CD4-positive, alpha-beta T cell (primary cell): ENCODE measurements around the gene ANKS3. TPM values are rescaled to one million over a fixed set of nuclear protein-coding genes. Genes with fewer than 3 reads are reported as not detected.

Source experiments
- ATAC-seq: fragments of 200-7000 bp; cut with Tn5 transposase; one replicate; pipeline ENCODE4 v1.10.0; 2022; ENCODE audit warnings: mild to moderate bottlenecking; ENCODE audit not compliant: poor library complexity
- CTCF ChIA-PET: fragments of 350-600 bp; sonication (Branson Sonifier 250); formaldehyde crosslinking; loops from one replicate; lab custom pipeline; 2021; ENCODE audit warnings: antibody characterized with exemption, inconsistent platforms; lab: Charles Lee
- POLR2A ChIA-PET: fragments of 350-600 bp; sonication (Branson Sonifier 250); formaldehyde crosslinking; loops from one replicate; lab custom pipeline; 2021; ENCODE audit warnings: antibody characterized with exemption, inconsistent platforms; lab: Charles Lee
- DNase-seq, 14 experiments: peaks; one replicate each; pipeline ENCODE4 v3.0.0-alpha.2; 2013 to 2020; ENCODE audit warnings: mixed read lengths in 2 of 14
- H3K27ac ChIP-seq, 2 donors: one replicate each; pipeline versions ENCODE4 v1.5.1 to v1.7.0; 2013; ENCODE audit warnings: low read length in 2 of 2, low read depth in 1 of 2, mild to moderate bottlenecking in 1 of 2
- H3K27me3 ChIP-seq, 2 experiments: 1 replicate in 1 of 2; 2 replicates in 1 of 2; pipeline versions ENCODE4 v1.6.1 to v1.7.0; 2013; ENCODE audit warnings: low read length in 2 of 2, control low read depth in 1 of 2, mild to moderate bottlenecking in 1 of 2, moderate library complexity in 1 of 2; ENCODE audit not compliant: insufficient read depth in 2 of 2, control insufficient read depth in 1 of 2
- H3K36me3 ChIP-seq: one replicate; pipeline ENCODE4 v1.6.1; 2013; ENCODE audit warnings: low read length, control low read depth; ENCODE audit not compliant: insufficient read depth
- H3K4me1 ChIP-seq: one replicate; pipeline ENCODE4 v1.6.1; 2013; ENCODE audit warnings: low read length, control low read depth; ENCODE audit not compliant: insufficient read depth
- H3K4me3 ChIP-seq: one replicate; pipeline ENCODE4 v1.5.1; 2013; ENCODE audit warnings: mild to moderate bottlenecking, low read length, moderate library complexity
- H3K9me3 ChIP-seq, 2 experiments: 1 replicate in 1 of 2; 2 replicates in 1 of 2; pipeline versions ENCODE4 v1.6.1 to v1.7.0; 2013; ENCODE audit warnings: low read length in 2 of 2, mild to moderate bottlenecking in 2 of 2, control low read depth in 1 of 2, moderate library complexity in 1 of 2; ENCODE audit not compliant: control insufficient read depth in 1 of 2, insufficient read depth in 1 of 2
- H3K27ac Mint-ChIP-seq: one replicate; pipeline ENCODE4 v1.8.0; 2020; ENCODE audit warnings: mixed read lengths
- H3K27me3 Mint-ChIP-seq: one replicate; pipeline ENCODE4 v1.8.0; 2021; ENCODE audit warnings: mixed read lengths
- H3K36me3 Mint-ChIP-seq: one replicate; pipeline ENCODE4 v1.8.0; 2021; ENCODE audit warnings: low read depth, mixed read lengths
- H3K4me1 Mint-ChIP-seq: one replicate; pipeline ENCODE4 v1.8.0; 2021; ENCODE audit warnings: low read depth, mixed read lengths
- H3K4me3 Mint-ChIP-seq: one replicate; pipeline ENCODE4 v1.8.0; 2020; ENCODE audit warnings: mild to moderate bottlenecking, mixed read lengths
- H3K9me3 Mint-ChIP-seq: one replicate; pipeline ENCODE4 v1.8.0; 2020; ENCODE audit warnings: mixed read lengths
- intact Hi-C, 2 experiments: fragments of 100-400 bp; cut with DNase I in 1 of 2; cut with micrococcal nuclease in 1 of 2; formaldehyde crosslinking; loops; one replicate each; pipeline versions ENCODE4 v1.15.1 to v1.9.0; 2023 to 2025; cut with DNase I, micrococcal nuclease
- total RNA-seq, 174 experiments: library from RNA in 2 of 174; stranded (reverse) in 2 of 174; gene quantifications; one replicate each; pipeline ENCODE4 v1.2.3 and lab custom pipeline; 2021 to 2026
- TF ChIP-seq, protein P1 (sequence below): fragments of 200-600 bp; IDR thresholded peaks from one replicate; pipeline ENCODE4 v1.8.0; 2022; ENCODE audit warnings: antibody characterized with exemption, mild to moderate bottlenecking

Gene ANKS3
- total RNA-seq, 2 experiments from 2014 or later, result 13.5 TPM

DNA sequence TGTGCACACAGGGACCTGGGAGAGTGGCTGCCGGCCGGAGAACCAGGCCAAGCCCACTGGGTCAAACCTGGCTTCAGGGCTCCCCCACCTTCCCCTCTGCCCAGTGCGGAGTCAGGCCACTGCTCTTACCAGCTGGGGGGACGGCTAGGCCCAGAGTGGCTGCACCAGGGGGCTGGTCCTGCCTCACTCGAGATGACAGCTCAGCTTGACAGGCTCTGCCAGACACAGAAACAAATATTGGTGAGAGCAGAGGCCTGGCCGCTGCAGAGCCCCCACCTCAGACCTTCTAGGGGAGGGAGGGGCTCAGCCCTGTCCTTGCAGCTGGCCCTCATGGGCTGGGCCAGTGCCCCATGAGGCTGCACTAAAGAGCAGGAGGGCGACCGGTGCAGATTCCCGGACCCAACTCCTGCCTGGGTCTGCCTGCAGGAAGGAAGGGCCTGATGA is 36.2 kb downstream of the ANKS3 start:
- H3K36me3 ChIP-seq, result peaks cover 69% of the 10 kb centered on the region
- Mint-ChIP-seq H3K36me3 (peaks cover 40% of the 10 kb centered on the region), H3K4me1 (peaks cover under 1% of the 10 kb centered on the region), H3K4me3 (no peak overlapping the region), H3K27me3 (no peaks in the 10 kb centered on the region), H3K9me3 (no peaks in the 10 kb centered on the region), H3K27ac (no peak overlapping the region)
- DNase-seq, result peak in 1 of 14 experiments; percentile 19
- ChIA-PET POLR2A (no interaction called here), CTCF (no interaction called here)
- H3K27ac ChIP-seq, result no peak overlapping the region
- no peak overlapping the region for H3K4me3 ChIP-seq
- no peaks in the 10 kb centered on the region for H3K9me3 ChIP-seq
- H3K27me3 ChIP-seq, result no peaks in the 10 kb centered on the region
- peaks cover 19% of the 10 kb centered on the region for H3K4me1 ChIP-seq
- ATAC-seq, result no peak
- intact Hi-C loops, result loop anchor here in 1 of 2 experiments (10.0 kb wide), 3 partner anchors 273 to 397 kb away; partner anchors contain the start of genes DNAJA3, EEF2KMT and NAGPA
- TF ChIP-seq, protein P1, sequence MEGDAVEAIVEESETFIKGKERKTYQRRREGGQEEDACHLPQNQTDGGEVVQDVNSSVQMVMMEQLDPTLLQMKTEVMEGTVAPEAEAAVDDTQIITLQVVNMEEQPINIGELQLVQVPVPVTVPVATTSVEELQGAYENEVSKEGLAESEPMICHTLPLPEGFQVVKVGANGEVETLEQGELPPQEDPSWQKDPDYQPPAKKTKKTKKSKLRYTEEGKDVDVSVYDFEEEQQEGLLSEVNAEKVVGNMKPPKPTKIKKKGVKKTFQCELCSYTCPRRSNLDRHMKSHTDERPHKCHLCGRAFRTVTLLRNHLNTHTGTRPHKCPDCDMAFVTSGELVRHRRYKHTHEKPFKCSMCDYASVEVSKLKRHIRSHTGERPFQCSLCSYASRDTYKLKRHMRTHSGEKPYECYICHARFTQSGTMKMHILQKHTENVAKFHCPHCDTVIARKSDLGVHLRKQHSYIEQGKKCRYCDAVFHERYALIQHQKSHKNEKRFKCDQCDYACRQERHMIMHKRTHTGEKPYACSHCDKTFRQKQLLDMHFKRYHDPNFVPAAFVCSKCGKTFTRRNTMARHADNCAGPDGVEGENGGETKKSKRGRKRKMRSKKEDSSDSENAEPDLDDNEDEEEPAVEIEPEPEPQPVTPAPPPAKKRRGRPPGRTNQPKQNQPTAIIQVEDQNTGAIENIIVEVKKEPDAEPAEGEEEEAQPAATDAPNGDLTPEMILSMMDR, result no peak

DNA sequence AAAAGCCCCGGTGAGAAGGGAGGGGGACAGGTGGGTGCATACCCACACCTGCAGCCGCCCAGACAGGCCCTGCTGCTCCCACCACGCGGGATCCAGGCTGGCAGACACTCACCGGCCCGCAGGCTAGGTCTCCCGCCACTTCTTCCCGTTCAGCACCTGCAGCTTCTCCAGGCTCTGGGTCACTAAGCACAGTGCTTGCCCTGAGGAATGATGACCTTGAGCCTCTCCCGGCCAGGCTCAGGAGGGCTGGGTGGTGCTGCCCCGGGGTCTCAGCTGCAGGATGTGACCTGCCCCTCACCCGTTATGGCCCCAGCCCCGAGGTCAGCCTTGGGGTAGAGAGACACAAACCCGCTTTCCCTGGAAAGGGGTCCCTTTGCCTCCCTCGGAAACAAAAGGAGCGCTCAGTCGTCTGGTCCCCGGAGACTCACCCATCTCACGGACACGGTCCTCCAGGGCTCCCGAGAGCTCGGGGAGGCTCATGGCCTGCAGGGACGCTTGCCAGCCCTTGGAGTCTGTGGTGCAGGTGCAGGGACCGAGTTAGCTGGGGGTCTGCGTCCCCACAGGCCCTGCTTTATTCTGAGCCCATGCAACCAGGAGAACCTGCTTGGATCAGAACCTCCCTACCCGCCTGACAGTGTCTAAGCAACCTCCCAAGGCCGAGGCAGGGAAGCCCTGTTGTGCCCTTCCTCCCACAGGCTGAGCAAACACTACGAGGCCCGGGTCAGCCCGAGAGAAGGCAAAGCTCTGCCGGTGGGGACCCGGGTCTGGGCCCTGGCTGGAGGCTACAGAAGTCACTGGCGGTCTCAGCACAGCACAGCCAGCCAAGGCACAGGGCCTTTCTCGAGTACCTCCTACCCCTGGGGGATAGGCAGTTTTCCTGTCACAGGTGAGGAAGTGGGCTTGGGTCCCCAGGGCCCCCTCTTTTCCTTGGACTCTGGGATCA is 36.9 kb downstream of the ANKS3 start:
- DNase-seq, result peak in 1 of 14 experiments; percentile 27
- Histone ChIP-seq H3K4me3 (no peak overlapping the region), H3K4me1 (peaks cover 26% of the 10 kb centered on the region), H3K9me3 (no peaks in the 10 kb centered on the region), H3K36me3 (peaks cover 63% of the 10 kb centered on the region), H3K27ac (no peak overlapping the region), H3K27me3 (no peaks in the 10 kb centered on the region)
- Mint-ChIP-seq H3K4me1 (peaks cover 7% of the 10 kb centered on the region), H3K4me3 (peak overlapping the region; percentile 60), H3K9me3 (no peaks in the 10 kb centered on the region), H3K36me3 (peaks cover 40% of the 10 kb centered on the region), H3K27me3 (no peaks in the 10 kb centered on the region), H3K27ac (peak overlapping the region; percentile 27)
- POLR2A ChIA-PET, result interaction anchor here (0.8 to 2.4 kb wide), 2 partner anchors 37 to 81 kb away, joined by 3 to 11 read pairs; partner anchors contain the start of genes ANKS3 and DNAAF8
- CTCF ChIA-PET, result interaction anchor here (1.3 kb wide), 1 partner anchor 73 kb away, joined by 4 read pairs; the partner anchor contains the start of gene MGRN1
- TF ChIP-seq, protein P1, result no peak
- intact Hi-C loops, result loop anchor here in 1 of 2 experiments (10.0 kb wide), 3 partner anchors 272 to 398 kb away; partner anchors contain the start of genes DNAJA3, EEF2KMT and NAGPA
- no peak for ATAC-seq

DNA sequence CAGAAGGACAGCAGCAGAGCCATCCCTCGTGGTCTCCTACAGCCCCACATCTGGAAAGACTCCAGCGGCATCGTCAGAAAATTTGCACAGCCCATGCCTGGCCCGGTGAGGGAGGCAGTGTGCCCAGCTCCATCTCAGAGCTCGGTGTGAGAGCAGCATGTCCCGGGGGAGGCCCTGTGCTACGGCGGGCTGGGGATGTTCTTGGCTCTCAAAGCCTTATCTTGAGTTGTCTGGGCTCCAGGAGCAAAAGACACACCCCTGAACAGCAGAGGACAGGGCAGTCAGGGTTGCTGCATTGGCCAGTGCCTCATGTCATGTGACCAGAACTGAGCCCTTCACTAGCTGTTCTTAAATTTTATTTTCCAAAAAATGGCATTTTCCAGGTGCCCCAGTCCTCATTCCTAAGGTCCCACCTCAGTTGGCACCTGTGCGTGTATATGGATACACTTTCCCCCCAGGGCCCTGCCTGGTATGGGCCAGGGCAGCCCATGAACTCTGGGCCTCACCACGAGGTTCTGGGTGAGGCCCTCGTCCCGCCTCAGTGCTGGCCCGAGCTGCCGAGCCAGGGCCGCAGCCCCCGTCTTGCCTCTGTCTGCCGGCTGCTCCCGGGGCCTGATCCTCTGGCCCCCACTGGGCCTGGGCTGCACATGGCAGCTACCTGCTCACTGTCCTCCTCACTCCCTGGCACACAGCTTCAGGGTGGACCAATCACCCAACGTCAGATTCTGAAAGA is 37.7 kb downstream of the ANKS3 start:
- DNase-seq, result peak in 1 of 14 experiments; percentile 14
- peaks cover 29% of the 10 kb centered on the region for H3K4me1 ChIP-seq
- H3K9me3 ChIP-seq, result no peaks in the 10 kb centered on the region
- Mint-ChIP-seq H3K4me1 (peaks cover 7% of the 10 kb centered on the region), H3K27ac (peak overlapping the region; percentile 69), H3K9me3 (no peaks in the 10 kb centered on the region), H3K36me3 (peaks cover 40% of the 10 kb centered on the region), H3K4me3 (peak overlapping the region; percentile 85), H3K27me3 (no peaks in the 10 kb centered on the region)
- TF ChIP-seq, protein P1, result no peak
- no peaks in the 10 kb centered on the region for H3K27me3 ChIP-seq
- POLR2A ChIA-PET, result interaction anchor here (0.8 to 2.4 kb wide), 5 partner anchors 36 to 80 kb away, joined by 3 to 11 read pairs (median 3); partner anchors contain the start of genes ANKS3 and DNAAF8
- intact Hi-C loops, result loop anchor here in 1 of 2 experiments (10.0 kb wide), 3 partner anchors 272 to 398 kb away; partner anchors contain the start of genes DNAJA3, EEF2KMT and NAGPA
- no peak overlapping the region for H3K4me3 ChIP-seq
- H3K27ac ChIP-seq, result no peak overlapping the region
- no peak for ATAC-seq
- peaks cover 55% of the 10 kb centered on the region for H3K36me3 ChIP-seq
- CTCF ChIA-PET, result interaction anchor here (1.3 kb wide), 1 partner anchor 72 kb away, joined by 4 read pairs; the partner anchor contains the start of gene MGRN1
